ENCODE results near the gene SLX9.
"Not testable (repeated sequence)": the region's sequence is repeated elsewhere in the genome, so short reads cannot be mapped to it uniquely, and the experiment has no call there.

The SLX9 gene

GRCh38 chr21:44965251-44966022 lies 25.6 kb downstream of the SLX9 start:
- peak; percentile 19 for DNase-seq

DNA sequence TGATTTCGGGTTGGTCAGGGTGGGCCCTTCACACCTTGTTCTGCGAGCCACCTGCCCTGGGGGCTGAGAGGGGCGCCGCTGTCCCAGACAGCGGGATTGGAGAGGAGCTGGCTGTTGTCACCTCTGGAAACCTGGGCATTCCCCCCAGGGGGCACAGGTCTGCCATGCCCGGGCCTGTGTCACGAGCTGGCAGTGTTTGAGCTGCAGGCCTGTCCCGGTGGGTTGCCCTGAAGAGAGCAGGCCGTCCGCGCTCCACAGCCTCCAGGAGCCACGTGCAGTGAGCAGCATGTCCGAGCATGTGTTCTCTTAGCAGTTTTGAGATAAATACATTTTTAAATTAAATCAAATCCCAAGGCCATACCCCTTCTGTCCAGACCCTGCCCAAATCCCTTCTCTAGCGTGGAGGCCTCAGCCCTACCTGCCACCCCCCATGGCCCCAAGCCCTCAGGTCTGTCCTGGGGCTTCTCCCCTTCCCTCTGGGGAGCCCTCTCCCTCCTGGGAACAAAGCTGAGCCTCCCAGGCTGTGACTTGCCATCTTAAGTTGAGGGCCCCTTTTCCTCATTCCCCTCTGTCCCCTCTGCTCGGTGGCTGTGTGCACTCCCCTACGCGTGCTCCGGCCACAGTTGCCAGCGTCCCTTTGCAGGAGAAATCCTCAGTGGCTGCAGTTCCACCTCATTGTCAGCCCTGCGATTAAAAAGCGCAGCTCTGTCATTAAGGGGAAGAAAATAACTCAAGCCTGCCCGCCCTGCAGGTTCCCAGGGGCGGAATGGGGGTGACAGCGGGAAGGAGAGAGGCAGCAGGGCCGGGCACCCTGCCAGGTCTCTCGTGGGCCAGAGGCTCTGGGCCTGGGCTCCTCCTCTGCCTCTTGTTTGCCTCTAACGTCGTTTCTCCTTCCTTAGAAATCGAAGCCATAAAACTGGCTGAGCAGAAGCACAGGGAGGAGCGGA lies 26.6 kb downstream of the SLX9 start:
- no peak for DNase-seq

- no peak for DNase-seq
These were observed 27.5 kb downstream of the SLX9 start for GRCh38 chr21:44967082-44968047.

- DNase-seq = no peak
These were observed 29.3 kb downstream of the SLX9 start for GRCh38 chr21:44969066-44969670.

DNA sequence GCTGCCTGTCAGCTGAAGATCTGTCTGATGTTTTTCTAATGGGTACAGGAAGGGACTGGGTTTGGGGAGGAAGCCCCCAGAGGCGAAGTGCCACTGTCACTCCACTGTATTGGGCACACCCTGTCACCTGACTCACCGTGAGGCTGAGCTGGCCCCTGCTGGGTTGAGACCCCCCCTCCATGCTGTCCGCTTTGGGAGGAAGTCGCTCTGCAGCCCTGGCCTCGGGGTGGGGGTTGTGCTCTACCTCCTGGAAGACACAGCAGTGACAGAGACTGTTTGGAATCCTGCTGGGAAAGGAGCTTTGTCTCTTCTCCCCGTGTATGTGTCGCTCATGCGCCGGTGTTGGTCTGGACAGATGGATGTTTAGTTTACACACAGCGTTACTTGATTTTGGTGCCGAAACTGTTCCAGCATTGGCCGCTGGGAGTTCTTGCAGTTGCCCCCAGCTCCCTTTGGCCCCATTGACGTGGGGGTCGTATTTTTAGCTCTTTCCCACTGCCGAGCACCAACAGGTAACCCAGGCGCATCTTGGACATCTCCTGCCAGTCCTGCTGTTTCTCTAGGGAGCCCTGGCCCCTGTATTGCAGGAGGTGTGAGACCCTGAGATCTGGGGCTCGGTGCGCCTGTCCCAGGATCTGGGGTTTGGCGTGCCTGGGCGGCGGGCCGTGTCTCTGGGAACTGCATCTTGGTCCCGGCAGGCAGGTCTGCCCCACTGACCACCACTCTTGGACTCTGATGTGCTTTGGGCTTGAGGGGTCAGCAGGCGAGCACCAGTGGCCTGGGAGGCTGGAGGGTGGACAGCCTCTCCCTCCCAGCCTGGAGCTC lies 30.3 kb downstream of the SLX9 start:
- no peak for DNase-seq

DNA sequence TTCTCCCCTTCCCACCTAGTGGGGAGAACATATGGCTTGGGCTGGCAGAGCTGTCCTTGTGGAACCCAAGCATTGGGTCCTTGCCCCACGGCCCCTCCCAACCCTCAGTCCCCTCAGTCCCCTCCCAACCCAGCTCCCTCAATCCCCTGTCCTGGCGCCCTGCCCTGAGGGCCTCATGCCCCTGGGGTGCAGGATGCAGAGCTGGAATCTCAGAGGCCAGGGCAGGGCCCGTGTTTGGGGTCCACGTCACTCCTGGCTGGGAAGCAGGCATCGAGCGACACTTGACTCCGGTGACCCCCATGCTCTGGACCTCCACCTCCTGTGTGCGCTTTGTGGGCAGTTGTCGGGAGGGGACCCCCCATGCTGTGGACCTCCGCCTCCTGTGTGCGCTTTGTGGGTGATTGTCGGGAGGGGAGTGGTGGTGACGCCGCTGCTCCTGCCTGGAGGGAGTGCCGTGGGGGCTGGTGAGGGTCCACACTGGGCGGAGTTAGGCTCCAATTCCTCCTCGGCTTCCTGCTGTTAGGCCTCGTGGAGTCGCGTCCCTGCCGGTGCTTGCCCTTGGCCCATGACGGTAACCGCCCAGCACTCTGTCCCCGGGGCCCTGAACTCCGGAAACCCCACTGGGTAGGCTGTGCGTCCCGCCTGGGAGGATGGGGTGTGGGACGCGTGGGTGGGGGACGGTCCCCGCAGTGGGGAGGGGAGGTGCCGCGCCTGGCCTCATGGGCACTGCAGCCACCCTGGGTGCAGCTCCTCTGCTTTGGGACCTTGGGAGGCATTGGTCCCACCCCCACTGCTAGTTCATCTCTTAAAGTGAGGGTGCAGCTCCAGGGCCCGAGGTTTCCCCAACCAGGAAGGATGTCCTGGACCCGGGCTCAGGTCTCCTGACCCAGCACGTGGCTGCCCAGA lies 31.2 kb downstream of the SLX9 start:
- no peak for DNase-seq

DNA sequence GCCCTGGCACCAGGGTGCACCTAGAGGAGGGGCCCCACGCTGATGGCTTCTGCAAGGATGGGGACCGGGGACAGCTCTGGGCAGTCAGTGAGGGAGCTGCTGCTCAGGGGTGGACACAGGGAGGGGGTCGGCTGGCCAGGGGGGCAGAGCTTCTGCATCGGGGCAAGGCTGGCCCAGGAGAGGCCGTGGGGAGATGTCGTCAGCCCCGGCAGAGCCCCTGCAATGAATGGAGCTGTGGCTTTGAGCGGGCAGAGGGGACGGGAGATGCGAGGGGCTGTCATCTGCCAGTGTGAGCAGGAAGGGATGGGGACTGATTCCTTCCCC lies 31.8 kb downstream of the SLX9 start:
- no peak for DNase-seq

GRCh38 chr21:44972301-44972814 lies 32.5 kb downstream of the SLX9 start:
- no peak for DNase-seq

- DNase-seq = no peak
These were observed 33.0 kb downstream of the SLX9 start for GRCh38 chr21:44972821-44973220.

- DNase-seq = no peak
These were observed 33.8 kb downstream of the SLX9 start for GRCh38 chr21:44973598-44973997.

- DNase-seq = no peak
These were observed 34.8 kb downstream of the SLX9 start for GRCh38 chr21:44974676-44975075.

DNA sequence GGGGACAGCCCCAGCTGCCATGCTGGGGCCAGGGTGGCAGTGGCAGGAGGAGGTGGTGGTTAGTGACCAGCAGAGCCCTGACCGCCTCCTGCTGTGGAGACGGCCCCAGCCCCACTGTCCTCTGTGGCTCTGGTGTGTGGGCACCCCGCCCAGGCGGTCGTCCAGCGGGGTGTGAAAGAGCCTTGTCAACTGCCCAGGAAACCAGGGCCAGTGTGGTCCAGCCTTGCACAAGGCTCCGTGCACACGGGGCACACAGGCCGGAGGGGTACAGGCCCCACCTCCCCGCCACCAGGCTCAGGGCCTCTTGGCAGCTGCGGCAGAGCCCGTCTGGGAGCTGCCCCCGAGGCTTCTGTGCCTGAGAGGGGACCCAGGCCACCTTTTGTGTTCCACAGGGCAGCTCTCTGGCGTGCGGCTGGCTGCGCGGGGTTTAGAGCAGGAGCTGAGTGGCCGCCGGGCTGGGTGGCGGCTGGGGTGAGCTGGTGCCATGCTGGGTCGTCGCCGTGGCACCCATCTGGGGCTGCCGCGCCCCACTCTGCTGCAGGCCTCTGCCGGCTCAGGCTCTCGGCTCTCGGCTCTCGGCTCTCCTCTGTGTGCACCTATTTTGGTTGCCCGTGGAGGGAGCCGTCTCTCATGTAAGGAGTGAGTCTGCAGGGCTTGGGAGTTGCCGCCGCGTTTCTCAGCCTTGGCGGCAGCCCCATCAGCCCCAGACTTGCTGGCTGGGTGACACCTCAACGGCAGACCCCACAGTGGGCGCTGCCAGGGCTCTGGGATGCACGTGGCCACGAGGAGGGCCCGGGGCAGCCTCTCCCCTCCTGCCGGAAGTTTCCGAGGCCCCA lies 36.1 kb downstream of the SLX9 start:
- no peak for DNase-seq

DNA sequence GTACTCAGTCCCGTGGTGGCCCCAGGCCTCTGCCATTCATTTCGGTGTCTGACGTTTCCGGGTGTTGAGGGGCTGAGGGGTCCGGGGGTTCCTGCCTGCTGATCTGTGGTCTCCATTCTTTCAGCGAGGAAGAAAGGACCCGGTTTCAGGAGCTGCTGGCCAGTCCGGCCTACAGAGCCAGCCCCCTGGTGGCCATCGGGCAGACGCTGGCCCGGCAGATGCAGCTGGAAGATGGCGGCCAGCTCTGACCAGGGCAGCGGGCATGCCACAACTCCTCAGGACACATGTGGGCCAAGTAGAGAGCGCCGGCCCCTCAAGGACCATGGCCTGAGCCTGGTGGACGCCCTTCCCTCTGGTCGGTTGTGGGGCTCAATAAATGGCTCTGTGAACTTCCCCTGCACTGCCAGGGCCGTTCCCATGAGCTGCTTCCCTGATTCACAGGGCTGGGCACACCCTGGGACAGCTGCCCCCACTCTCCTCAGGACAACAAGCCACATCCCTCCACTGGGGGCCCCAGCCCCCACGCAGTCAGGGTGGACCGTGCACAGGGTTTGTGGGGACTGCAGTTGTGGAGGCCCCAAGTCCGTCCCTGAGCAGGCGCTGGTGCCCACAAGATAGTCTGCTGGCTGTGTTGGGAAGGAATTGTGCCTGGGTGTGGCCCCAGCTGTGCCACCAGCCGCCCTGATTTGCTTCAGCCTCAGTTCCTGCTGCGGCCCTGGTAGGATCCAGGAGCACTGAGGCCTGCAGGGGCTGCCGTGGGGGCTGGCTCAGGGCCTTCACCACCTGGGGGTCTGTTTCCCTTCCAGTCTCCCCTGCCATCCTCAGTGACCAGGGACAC lies 36.9 kb downstream of the SLX9 start:
- not testable (repeated sequence) for DNase-seq

DNA sequence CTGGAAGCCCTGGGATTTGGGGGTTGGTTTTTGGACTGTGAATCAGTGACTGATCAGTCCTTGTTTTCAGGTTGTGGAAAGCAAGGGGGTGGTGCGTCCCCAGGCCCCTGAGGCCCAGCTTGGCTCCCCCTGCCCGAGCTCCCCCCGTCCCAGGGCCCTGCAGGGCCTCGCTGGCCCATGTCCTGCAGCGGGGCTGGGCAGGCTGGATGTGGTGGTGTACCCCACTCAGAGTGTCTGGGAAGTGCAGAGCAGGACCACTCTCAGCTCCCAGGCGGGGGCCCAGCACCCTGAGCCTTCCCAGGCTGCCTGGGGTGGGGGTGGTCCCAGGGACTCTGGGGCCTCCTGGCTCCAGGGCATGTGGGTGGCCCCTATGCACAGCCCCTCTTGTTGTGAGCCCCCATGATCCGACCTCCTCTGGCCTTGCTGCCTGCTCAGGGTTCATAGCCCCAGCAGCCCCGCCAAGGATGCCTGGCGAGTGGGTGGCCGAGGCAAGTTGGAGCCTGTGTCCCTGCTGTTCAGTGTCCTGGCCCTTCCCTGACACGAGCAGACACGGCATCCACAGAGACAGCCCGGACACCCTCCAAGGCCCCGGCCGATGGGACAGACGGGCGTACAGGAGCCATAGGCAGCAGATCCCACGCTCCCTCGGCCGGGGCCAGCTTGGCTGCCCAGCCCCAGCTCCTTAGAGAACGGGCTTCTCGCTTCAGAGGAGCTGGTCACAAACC lies 37.9 kb downstream of the SLX9 start:
- no peak for DNase-seq

- no peak for DNase-seq
These were observed 40.1 kb downstream of the SLX9 start for GRCh38 chr21:44979687-44980561.
